HepG2 (cell line): Measurements from ENCODE around the gene NUBP1. TPM values are rescaled to one million over a fixed set of nuclear protein-coding genes. Genes with fewer than 3 reads are reported as not detected.
A peak's percentile ranks its signal among the peaks of the same experiment; 100 is the strongest.

Source experiments
- HMG20B ChIP-seq: conservative IDR thresholded peaks from 2 replicates; pipeline ENCODE4 v1.6.1; 2016; ENCODE audit warnings: missing genetic modification reagents, missing compliant biosample characterization
- KDM2A ChIP-seq: sonication (generic); formaldehyde crosslinking; IDR thresholded peaks from 2 replicates; pipeline ENCODE4 v1.4.0; 2020; ENCODE audit warnings: low read depth, missing genetic modification reagents, borderline replicate concordance
- MAZ ChIP-seq, 2 experiments: sonication (generic) in 1 of 2; formaldehyde crosslinking in 1 of 2; IDR thresholded peaks; 2 replicates each; pipeline versions ENCODE4 v1.5.0 to v1.6.1; 2012 to 2020; ENCODE audit warnings: low read depth in 2 of 2, mild to moderate bottlenecking in 2 of 2, borderline replicate concordance in 1 of 2, improper control_type of control experiment in 1 of 2, low read length in 1 of 2, missing genetic modification reagents in 1 of 2, moderate library complexity in 1 of 2
- NFKBIZ ChIP-seq: IDR thresholded peaks from 2 replicates; pipeline ENCODE4 v1.6.1; 2018; ENCODE audit warnings: missing genetic modification reagents, missing compliant biosample characterization
- SMC3 ChIP-seq: IDR thresholded peaks from 2 replicates; pipeline ENCODE4 v1.6.1; 2011; ENCODE audit warnings: low read length, improper control_type of control experiment
- TCF7 ChIP-seq: sonication (generic); IDR thresholded peaks from 2 replicates; pipeline ENCODE4 v1.6.1; 2016; ENCODE audit warnings: antibody characterized with exemption, low read depth
- ZMYM2 ChIP-seq: sonication (generic); formaldehyde crosslinking; IDR thresholded peaks from 2 replicates; pipeline ENCODE4 v1.8.0; 2022; ENCODE audit warnings: mild to moderate bottlenecking, missing genetic modification reagents
- ZNF138 ChIP-seq: sonication (generic); formaldehyde crosslinking; IDR thresholded peaks from 2 replicates; pipeline ENCODE4 v1.5.0; 2020; ENCODE audit warnings: mild to moderate bottlenecking, low read depth, missing genetic modification reagents
- ZNF207 ChIP-seq: fragments of 450-650 bp; IDR thresholded peaks from 2 replicates; pipeline ENCODE4 v1.6.1; 2016; ENCODE audit warnings: antibody characterized with exemption, borderline replicate concordance
- ZNF350 ChIP-seq: sonication (generic); formaldehyde crosslinking; IDR thresholded peaks from 2 replicates; pipeline ENCODE4 v1.4.0; 2020; ENCODE audit warnings: mild to moderate bottlenecking, low read depth, missing genetic modification reagents, borderline replicate concordance
- ZNF557 ChIP-seq: sonication (generic); formaldehyde crosslinking; IDR thresholded peaks from 2 replicates; pipeline ENCODE4 v1.4.0; 2020; ENCODE audit warnings: missing genetic modification reagents
- ZNF564 ChIP-seq: sonication (generic); formaldehyde crosslinking; IDR thresholded peaks from 2 replicates; pipeline ENCODE4 v1.8.1; 2023; ENCODE audit warnings: mild to moderate bottlenecking, missing genetic modification reagents
- ZSCAN12 ChIP-seq: sonication (generic); formaldehyde crosslinking; IDR thresholded peaks from 2 replicates; pipeline ENCODE4 v1.9.0; 2021; ENCODE audit warnings: mild to moderate bottlenecking, missing genetic modification reagents
- polyA plus RNA-seq, 8 experiments: library from polyadenylated mRNA; depleted of rRNA in 3 of 8; stranded (reverse) in 7 of 8; unstranded in 1 of 8; fragments of >200 nt; fragmentation: Illumina TruSeq in 4 of 8; extraction: Trizol in 4 of 8; gene quantifications; 2 replicates each; pipeline versions ENCODE4 v1.2.1 to v1.2.3, GENCODE V29; 2011 to 2016; ENCODE audit warnings: low read depth in 4 of 8, missing spikeins in 1 of 8, mixed read lengths in 1 of 8; ENCODE audit not compliant: insufficient read depth in 1 of 8
- total RNA-seq, 5 experiments: library from RNA; depleted of rRNA; stranded (reverse); fragments of >200 nt; fragmentation: Illumina TruSeq; extraction: Trizol; gene quantifications; 2 replicates each; pipeline ENCODE4 v1.2.3, GENCODE V29; 2016; ENCODE audit warnings: low read depth in 1 of 5
- TF ChIP-seq, protein P1 (sequence below): sonication (generic); formaldehyde crosslinking; IDR thresholded peaks from one replicate; pipeline ENCODE4 v1.5.1; 2020; ENCODE audit warnings: mild to moderate bottlenecking, missing genetic modification reagents; ENCODE audit errors: not compliant biosample characterization
- TF ChIP-seq, protein P2 (sequence below): sonication (generic); formaldehyde crosslinking; IDR thresholded peaks from 2 replicates; pipeline ENCODE4 v1.9.0; 2021; ENCODE audit warnings: missing genetic modification reagents, borderline replicate concordance
- TF ChIP-seq, protein P3 (sequence below): sonication (generic); formaldehyde crosslinking; IDR thresholded peaks from 2 replicates; pipeline ENCODE4 v1.4.0; 2020; ENCODE audit warnings: missing genetic modification reagents

NUBP1 gene
- total and polyA plus RNA-seq, 2 of the 13 experiments (the other 11 are each of a cell fraction or from before 2014, with no cell fraction given) = 53.5 to 70.4 TPM

DNA sequence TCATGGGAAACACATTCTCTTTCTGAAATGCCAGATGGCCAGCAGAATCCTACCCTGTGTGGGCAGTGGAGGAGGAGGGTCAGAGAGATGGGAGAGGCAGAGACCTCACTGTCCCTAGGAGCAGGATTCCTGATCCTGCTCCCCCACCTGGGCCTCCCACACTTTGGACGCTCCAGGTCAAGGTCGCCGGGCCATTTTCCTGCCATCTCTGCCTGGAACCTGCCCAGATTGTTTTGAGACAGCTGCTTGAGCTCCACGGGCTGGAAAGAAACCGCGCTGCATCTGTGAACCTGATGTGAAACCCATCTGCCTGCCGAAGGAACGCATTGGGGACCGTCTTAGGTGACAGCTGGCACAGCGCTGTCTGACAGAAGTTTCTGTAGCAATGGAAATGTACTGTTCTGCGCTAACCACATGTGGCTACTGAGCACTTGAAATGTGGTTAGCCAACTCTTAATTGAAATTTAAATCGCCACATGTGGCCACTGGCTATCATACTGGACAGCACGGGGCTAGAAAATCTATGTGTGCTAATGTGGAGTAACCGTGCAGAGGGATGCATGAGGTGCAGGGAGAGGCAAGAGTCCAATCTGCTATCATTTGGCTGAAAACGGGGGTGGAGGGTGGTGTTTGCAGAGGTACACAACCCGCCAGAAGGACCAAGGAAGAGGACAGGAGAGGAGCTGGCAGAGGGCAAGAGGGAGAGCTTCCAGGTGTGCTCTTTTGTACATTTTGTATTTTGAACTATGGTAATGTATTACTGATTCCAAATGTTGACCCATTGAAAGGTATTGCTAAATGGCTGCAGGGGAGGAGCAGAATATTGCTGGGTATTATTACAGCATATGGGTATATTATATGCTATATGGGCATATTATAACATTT lies 15.4 kb upstream of the NUBP1 start (continued):
- TF ChIP-seq, protein P1, sequence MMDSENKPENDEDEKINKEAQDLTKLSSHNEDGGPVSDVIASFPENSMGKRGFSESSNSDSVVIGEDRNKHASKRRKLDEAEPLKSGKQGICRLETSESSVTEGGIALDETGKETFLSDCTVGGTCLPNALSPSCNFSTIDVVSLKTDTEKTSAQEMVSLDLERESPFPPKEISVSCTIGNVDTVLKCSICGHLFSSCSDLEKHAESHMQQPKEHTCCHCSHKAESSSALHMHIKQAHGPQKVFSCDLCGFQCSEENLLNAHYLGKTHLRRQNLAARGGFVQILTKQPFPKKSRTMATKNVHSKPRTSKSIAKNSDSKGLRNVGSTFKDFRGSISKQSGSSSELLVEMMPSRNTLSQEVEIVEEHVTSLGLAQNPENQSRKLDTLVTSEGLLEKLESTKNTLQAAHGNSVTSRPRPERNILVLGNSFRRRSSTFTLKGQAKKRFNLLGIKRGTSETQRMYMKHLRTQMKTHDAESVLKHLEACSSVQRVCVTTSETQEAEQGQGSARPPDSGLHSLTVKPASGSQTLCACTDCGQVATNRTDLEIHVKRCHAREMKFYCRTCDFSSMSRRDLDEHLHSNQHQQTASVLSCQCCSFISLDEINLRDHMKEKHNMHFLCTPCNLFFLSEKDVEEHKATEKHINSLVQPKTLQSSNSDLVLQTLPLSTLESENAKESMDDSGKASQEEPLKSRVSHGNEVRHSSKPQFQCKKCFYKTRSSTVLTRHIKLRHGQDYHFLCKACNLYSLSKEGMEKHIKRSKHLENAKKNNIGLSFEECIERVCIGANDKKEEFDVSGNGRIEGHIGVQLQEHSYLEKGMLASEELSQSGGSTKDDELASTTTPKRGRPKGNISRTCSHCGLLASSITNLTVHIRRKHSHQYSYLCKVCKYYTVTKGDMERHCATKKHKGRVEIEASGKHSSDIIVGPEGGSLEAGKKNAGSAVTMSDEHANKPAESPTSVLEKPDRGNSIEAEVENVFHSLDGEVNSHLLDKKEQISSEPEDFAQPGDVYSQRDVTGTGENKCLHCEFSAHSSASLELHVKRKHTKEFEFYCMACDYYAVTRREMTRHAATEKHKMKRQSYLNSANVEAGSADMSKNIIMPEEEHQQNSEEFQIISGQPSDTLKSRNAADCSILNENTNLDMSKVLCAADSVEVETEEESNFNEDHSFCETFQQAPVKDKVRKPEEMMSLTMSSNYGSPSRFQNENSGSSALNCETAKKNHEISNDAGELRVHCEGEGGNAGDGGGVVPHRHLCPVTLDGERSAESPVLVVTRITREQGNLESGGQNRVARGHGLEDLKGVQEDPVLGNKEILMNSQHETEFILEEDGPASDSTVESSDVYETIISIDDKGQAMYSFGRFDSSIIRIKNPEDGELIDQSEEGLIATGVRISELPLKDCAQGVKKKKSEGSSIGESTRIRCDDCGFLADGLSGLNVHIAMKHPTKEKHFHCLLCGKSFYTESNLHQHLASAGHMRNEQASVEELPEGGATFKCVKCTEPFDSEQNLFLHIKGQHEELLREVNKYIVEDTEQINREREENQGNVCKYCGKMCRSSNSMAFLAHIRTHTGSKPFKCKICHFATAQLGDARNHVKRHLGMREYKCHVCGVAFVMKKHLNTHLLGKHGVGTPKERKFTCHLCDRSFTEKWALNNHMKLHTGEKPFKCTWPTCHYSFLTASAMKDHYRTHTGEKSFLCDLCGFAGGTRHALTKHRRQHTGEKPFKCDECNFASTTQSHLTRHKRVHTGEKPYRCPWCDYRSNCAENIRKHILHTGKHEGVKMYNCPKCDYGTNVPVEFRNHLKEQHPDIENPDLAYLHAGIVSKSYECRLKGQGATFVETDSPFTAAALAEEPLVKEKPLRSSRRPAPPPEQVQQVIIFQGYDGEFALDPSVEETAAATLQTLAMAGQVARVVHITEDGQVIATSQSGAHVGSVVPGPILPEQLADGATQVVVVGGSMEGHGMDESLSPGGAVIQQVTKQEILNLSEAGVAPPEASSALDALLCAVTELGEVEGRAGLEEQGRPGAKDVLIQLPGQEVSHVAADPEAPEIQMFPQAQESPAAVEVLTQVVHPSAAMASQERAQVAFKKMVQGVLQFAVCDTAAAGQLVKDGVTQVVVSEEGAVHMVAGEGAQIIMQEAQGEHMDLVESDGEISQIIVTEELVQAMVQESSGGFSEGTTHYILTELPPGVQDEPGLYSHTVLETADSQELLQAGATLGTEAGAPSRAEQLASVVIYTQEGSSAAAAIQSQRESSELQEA = peak; percentile 24
- TF ChIP-seq ZSCAN12 (CRISPR knock-in tag) (no peak), ZNF564 (CRISPR knock-in tag) (peak; percentile 98), HMG20B (0 out of 2 replicates have a peak, but pooled peaks have one; percentile 26), ZNF350 (CRISPR knock-in tag) (peak; percentile 81; the same call in 1 of the 2 replicates), ZNF138 (CRISPR knock-in tag) (no peak), ZNF557 (CRISPR knock-in tag) (no peak), TCF7 (0 out of 2 replicates have a peak, but pooled peaks have one; percentile 26), SMC3 (peak; percentile 32), ZNF207 (no peak), NFKBIZ (CRISPR knock-in tag) (0 out of 2 replicates have a peak, but pooled peaks have one; percentile 24), ZMYM2 (no peak), MAZ (IDR thresholded peaks at IDR 0.05; ENCODE audit: borderline replicate concordance, low read depth, low read length) (no peak), MAZ (CRISPR knock-in tag; IDR thresholded peaks at IDR 0.05; ENCODE audit: low read depth) (no peak; the same call in 1 of the 2 replicates), KDM2A (peak; percentile 83; the same call in 1 of the 2 replicates)
- TF ChIP-seq, protein P2, sequence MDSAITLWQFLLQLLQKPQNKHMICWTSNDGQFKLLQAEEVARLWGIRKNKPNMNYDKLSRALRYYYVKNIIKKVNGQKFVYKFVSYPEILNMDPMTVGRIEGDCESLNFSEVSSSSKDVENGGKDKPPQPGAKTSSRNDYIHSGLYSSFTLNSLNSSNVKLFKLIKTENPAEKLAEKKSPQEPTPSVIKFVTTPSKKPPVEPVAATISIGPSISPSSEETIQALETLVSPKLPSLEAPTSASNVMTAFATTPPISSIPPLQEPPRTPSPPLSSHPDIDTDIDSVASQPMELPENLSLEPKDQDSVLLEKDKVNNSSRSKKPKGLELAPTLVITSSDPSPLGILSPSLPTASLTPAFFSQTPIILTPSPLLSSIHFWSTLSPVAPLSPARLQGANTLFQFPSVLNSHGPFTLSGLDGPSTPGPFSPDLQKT = no peak
- TF ChIP-seq, protein P3, sequence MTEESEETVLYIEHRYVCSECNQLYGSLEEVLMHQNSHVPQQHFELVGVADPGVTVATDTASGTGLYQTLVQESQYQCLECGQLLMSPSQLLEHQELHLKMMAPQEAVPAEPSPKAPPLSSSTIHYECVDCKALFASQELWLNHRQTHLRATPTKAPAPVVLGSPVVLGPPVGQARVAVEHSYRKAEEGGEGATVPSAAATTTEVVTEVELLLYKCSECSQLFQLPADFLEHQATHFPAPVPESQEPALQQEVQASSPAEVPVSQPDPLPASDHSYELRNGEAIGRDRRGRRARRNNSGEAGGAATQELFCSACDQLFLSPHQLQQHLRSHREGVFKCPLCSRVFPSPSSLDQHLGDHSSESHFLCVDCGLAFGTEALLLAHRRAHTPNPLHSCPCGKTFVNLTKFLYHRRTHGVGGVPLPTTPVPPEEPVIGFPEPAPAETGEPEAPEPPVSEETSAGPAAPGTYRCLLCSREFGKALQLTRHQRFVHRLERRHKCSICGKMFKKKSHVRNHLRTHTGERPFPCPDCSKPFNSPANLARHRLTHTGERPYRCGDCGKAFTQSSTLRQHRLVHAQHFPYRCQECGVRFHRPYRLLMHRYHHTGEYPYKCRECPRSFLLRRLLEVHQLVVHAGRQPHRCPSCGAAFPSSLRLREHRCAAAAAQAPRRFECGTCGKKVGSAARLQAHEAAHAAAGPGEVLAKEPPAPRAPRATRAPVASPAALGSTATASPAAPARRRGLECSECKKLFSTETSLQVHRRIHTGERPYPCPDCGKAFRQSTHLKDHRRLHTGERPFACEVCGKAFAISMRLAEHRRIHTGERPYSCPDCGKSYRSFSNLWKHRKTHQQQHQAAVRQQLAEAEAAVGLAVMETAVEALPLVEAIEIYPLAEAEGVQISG (CRISPR knock-in tag) = peak; percentile 56
